NCI-H1436 (cell line): ENCODE measurements around the gene NLRC5.
"Not testable (repeated sequence)": the region's sequence is repeated elsewhere in the genome, so short reads cannot be mapped to it uniquely, and the experiment has no call there.

Source experiments
- DNase-seq: peaks from one replicate; lab custom pipeline; 2025; lab: John Stamatoyannopoulos, UW

NLRC5 gene

GRCh38 chr16:56983211-56983751 is 6.1 kb upstream of the NLRC5 start:
- DNase-seq, result no peak

GRCh38 chr16:56984639-56985038 is 4.7 kb upstream of the NLRC5 start:
- no peak for DNase-seq

GRCh38 chr16:56985288-56985961 is 3.9 kb upstream of the NLRC5 start:
- DNase-seq, result peak; percentile 37

GRCh38 chr16:56985962-56986360 is 3.4 kb upstream of the NLRC5 start:
- no peak for DNase-seq

- DNase-seq, result peak; percentile 18
Observed at GRCh38 chr16:56986361-56986760, 3.0 kb upstream of the NLRC5 start.

GRCh38 chr16:56986908-56987307 is 2.4 kb upstream of the NLRC5 start:
- not testable (repeated sequence) for DNase-seq

- no peak for DNase-seq
Observed at GRCh38 chr16:56987692-56988091, 1.7 kb upstream of the NLRC5 start.

GRCh38 chr16:56988161-56988947 is 1.0 kb upstream of the NLRC5 start:
- DNase-seq, result no peak

GRCh38 chr16:56989988-56990387 is 631 bp downstream of the NLRC5 start:
- DNase-seq, result no peak

- DNase-seq, result no peak
Observed at GRCh38 chr16:56990407-56991286, 1.3 kb downstream of the NLRC5 start.

GRCh38 chr16:56992431-56992830 is 3.1 kb downstream of the NLRC5 start:
- DNase-seq, result not testable (repeated sequence)

- DNase-seq, result no peak
Observed at GRCh38 chr16:56993204-56993603, 3.8 kb downstream of the NLRC5 start.

GRCh38 chr16:56994311-56994710 is 5.0 kb downstream of the NLRC5 start:
- no peak for DNase-seq

- no peak for DNase-seq
Observed at GRCh38 chr16:56995136-56995805, 5.9 kb downstream of the NLRC5 start.

- DNase-seq, result no peak
Observed at GRCh38 chr16:56997264-56997663, 7.9 kb downstream of the NLRC5 start.

- DNase-seq, result no peak
Observed at GRCh38 chr16:56997931-56998330, 8.6 kb downstream of the NLRC5 start.

GRCh38 chr16:56998352-56998751 is 9.0 kb downstream of the NLRC5 start:
- DNase-seq, result no peak

- DNase-seq, result no peak
Observed at GRCh38 chr16:56998861-56999260, 9.5 kb downstream of the NLRC5 start.

- DNase-seq, result no peak
Observed at GRCh38 chr16:56999409-57000270, 10.3 kb downstream of the NLRC5 start.

- DNase-seq, result no peak
Observed at GRCh38 chr16:57000271-57001025, 11.1 kb downstream of the NLRC5 start.
